Fibroblast of skin of abdomen (primary cell): ENCODE data around the gene DCAF6. TPM values are rescaled to one million over a fixed set of nuclear protein-coding genes. Genes with fewer than 3 reads are reported as not detected.
A peak's percentile ranks its signal among the peaks of the same experiment; 100 is the strongest.
"Not testable (repeated sequence)": the region's sequence is repeated elsewhere in the genome, so short reads cannot be mapped to it uniquely, and the experiment has no call there.

Source experiments
- DNase-seq: peaks from one replicate; pipeline ENCODE4 v3.0.0-alpha.2; 2013
- polyA plus RNA-seq, 2 experiments: library from polyadenylated mRNA; unstranded; fragments of 120-200 nt; gene quantifications; one replicate each; pipeline ENCODE4 v1.2.1, GENCODE V29; 2013; ENCODE audit not compliant: insufficient read length in 2 of 2

Gene DCAF6
- 71.8 TPM for polyA plus RNA-seq (2013, experiment 1 of 2; ENCODE audit: insufficient read length)
- 73.3 TPM for polyA plus RNA-seq (2013, experiment 2 of 2; ENCODE audit: insufficient read length)

GRCh38 chr1:167936068-167936929, at the start of gene DCAF6:
TSS of gene DCAF6 (plus strand) at chr1:167936683. CDS start at chr1:167936912, 229 bp downstream.
- DNase-seq = peak; percentile 99

GRCh38 chr1:167887187-167887586, 49.3 kb upstream of the DCAF6 start:
- DNase-seq = not testable (repeated sequence)

- no peak for DNase-seq
Measured at GRCh38 chr1:167890400-167890799, 46.1 kb upstream of the DCAF6 start.

- no peak for DNase-seq
Measured at GRCh38 chr1:167893798-167894197, 42.7 kb upstream of the DCAF6 start.

GRCh38 chr1:167898578-167899222, 37.8 kb upstream of the DCAF6 start:
- DNase-seq = no peak

- DNase-seq = no peak
Measured at GRCh38 chr1:167899253-167899681, 37.2 kb upstream of the DCAF6 start.

GRCh38 chr1:167900907-167901306, 35.6 kb upstream of the DCAF6 start:
- DNase-seq = no peak

- peak; percentile 55 for DNase-seq
Measured at GRCh38 chr1:167904652-167905130, 31.8 kb upstream of the DCAF6 start.

GRCh38 chr1:167905182-167905581, 31.3 kb upstream of the DCAF6 start:
- DNase-seq = no peak

- no peak for DNase-seq
Measured at GRCh38 chr1:167905671-167906070, 30.8 kb upstream of the DCAF6 start.

- DNase-seq = no peak
Measured at GRCh38 chr1:167909691-167910180, 26.7 kb upstream of the DCAF6 start.

GRCh38 chr1:167910530-167910929, 26.0 kb upstream of the DCAF6 start:
- no peak for DNase-seq

- no peak for DNase-seq
Measured at GRCh38 chr1:167911413-167911812, 25.1 kb upstream of the DCAF6 start.

GRCh38 chr1:167912294-167912693, 24.2 kb upstream of the DCAF6 start:
- DNase-seq = no peak

- DNase-seq = no peak
Measured at GRCh38 chr1:167913895-167914496, 22.5 kb upstream of the DCAF6 start, which contains the start of gene ADCY10. TSS of gene ADCY10 (minus strand) at chr1:167914134. CDS start at chr1:167905140, 8,994 bp downstream.

- DNase-seq = no peak
Measured at GRCh38 chr1:167915569-167915968, 20.9 kb upstream of the DCAF6 start.

- DNase-seq = no peak
Measured at GRCh38 chr1:167916766-167917511, 19.5 kb upstream of the DCAF6 start.

- peak; percentile 8 for DNase-seq
Measured at GRCh38 chr1:167922023-167922422, 14.5 kb upstream of the DCAF6 start.

- no peak for DNase-seq
Measured at GRCh38 chr1:167922611-167923074, 13.8 kb upstream of the DCAF6 start.

GRCh38 chr1:167923324-167924056, 13.0 kb upstream of the DCAF6 start:
- DNase-seq = no peak

GRCh38 chr1:167924102-167924501, 12.4 kb upstream of the DCAF6 start:
- DNase-seq = no peak
